ENCODE data around the gene BRIX1. TPM values are rescaled to one million over a fixed set of nuclear protein-coding genes. Genes with fewer than 3 reads are reported as not detected.

Gene BRIX1
- total RNA-seq, 1 donor from 2014 or later: 17.6 TPM

- H3K27ac ChIP-seq: no peak overlapping the region
- H3K4me3 ChIP-seq: no peak overlapping the region
- intact Hi-C loops (cut with DNase I): no loop called here
- peaks cover 79% of the 10 kb centered on the region for H3K36me3 ChIP-seq
- H3K27me3 ChIP-seq (ENCODE audit: low read depth): no peaks in the 10 kb centered on the region
- H3K9me3 ChIP-seq: no peaks in the 10 kb centered on the region
- no peak for TF ChIP-seq CTCF (IDR thresholded peaks at IDR 0.05)
- ATAC-seq: peak; percentile 80 to 86
- no peak for DNase-seq
- H3K4me1 ChIP-seq: peaks cover 21% of the 10 kb centered on the region
Observed at GRCh38 chr5:34923694-34924461, 8.4 kb downstream of the BRIX1 start.

GRCh38 chr5:34924462-34924765 lies 8.9 kb downstream of the BRIX1 start:
- Histone ChIP-seq H3K9me3 (no peaks in the 10 kb centered on the region), H3K36me3 (peaks cover 74% of the 10 kb centered on the region), H3K4me3 (no peak overlapping the region), H3K27me3 (ENCODE audit: low read depth) (no peaks in the 10 kb centered on the region), H3K4me1 (peaks cover 23% of the 10 kb centered on the region), H3K27ac (no peak overlapping the region)
- ATAC-seq (no peak), DNase-seq (no peak)
- intact Hi-C loops (cut with DNase I): no loop called here
- no peak for TF ChIP-seq CTCF (IDR thresholded peaks at IDR 0.05)

GRCh38 chr5:34926318-34926888 lies 10.9 kb downstream of the BRIX1 start:
- ATAC-seq (no peak), DNase-seq (no peak)
- H3K9me3 ChIP-seq: no peaks in the 10 kb centered on the region
- intact Hi-C loops (cut with DNase I): no loop called here
- H3K27me3 ChIP-seq (ENCODE audit: low read depth): no peaks in the 10 kb centered on the region
- no peak overlapping the region for H3K27ac ChIP-seq
- TF ChIP-seq CTCF (IDR thresholded peaks at IDR 0.05): no peak
- peaks cover 54% of the 10 kb centered on the region for H3K36me3 ChIP-seq
- H3K4me3 ChIP-seq: no peak overlapping the region
- H3K4me1 ChIP-seq: peaks cover 34% of the 10 kb centered on the region

- ATAC-seq: no peak
Observed at GRCh38 chr5:34927785-34928184, 12.3 kb downstream of the BRIX1 start.

GRCh38 chr5:34928267-34928666 lies 12.8 kb downstream of the BRIX1 start:
- no peak for DNase-seq
- Histone ChIP-seq H3K27me3 (ENCODE audit: low read depth) (no peaks in the 10 kb centered on the region), H3K36me3 (peaks cover 37% of the 10 kb centered on the region), H3K27ac (no peak overlapping the region), H3K9me3 (no peaks in the 10 kb centered on the region), H3K4me3 (no peak overlapping the region), H3K4me1 (peaks cover 39% of the 10 kb centered on the region)
- no peak for ATAC-seq
- intact Hi-C loops (cut with DNase I): no loop called here
- TF ChIP-seq CTCF (IDR thresholded peaks at IDR 0.05): no peak

More at GRCh38 chr5:34927785-34928184, 12.3 kb downstream of the BRIX1 start:
- Histone ChIP-seq H3K27ac (no peak overlapping the region), H3K4me1 (peaks cover 41% of the 10 kb centered on the region), H3K36me3 (peaks cover 40% of the 10 kb centered on the region), H3K27me3 (ENCODE audit: low read depth) (no peaks in the 10 kb centered on the region), H3K4me3 (no peak overlapping the region), H3K9me3 (no peaks in the 10 kb centered on the region)
- DNase-seq: no peak
- intact Hi-C loops (cut with DNase I): no loop called here
- no peak for TF ChIP-seq CTCF (IDR thresholded peaks at IDR 0.05)

Data from lower lobe of right lung (tissue), 2 donors.